Medulla oblongata (tissue), 1 donor: ENCODE data around the gene PTPRJ.
"Not testable (repeated sequence)": the region's sequence is repeated elsewhere in the genome, so short reads cannot be mapped to it uniquely, and the experiment has no call there.

ENCODE experiments used
- DNase-seq: peaks from one replicate; pipeline ENCODE4 v3.0.0-alpha.2; 2015; ENCODE audit errors: extremely low spot score

Gene PTPRJ

GRCh38 chr11:47980088-47980906 lies at the start of gene PTPRJ:
Gene PTPRJ, plus strand, starts transcription at chr11:47980559. Its CDS starts 354 bp downstream, at chr11:47980913.
- peak; percentile 52 for DNase-seq

GRCh38 chr11:47932544-47932943 lies 47.8 kb upstream of the PTPRJ start:
- no peak for DNase-seq

GRCh38 chr11:47933797-47934196 lies 46.6 kb upstream of the PTPRJ start:
- not testable (repeated sequence) for DNase-seq

- no peak for DNase-seq
These were observed 41.4 kb upstream of the PTPRJ start for GRCh38 chr11:47938791-47939560.

- DNase-seq, result no peak
These were observed 39.3 kb upstream of the PTPRJ start for GRCh38 chr11:47940904-47941649.

- peak; percentile 76 for DNase-seq
These were observed 38.3 kb upstream of the PTPRJ start for GRCh38 chr11:47941907-47942558.

GRCh38 chr11:47943721-47944586 lies 36.4 kb upstream of the PTPRJ start:
- no peak for DNase-seq

GRCh38 chr11:47944632-47945031 lies 35.7 kb upstream of the PTPRJ start:
- DNase-seq, result no peak

- DNase-seq, result peak; percentile 22
These were observed 33.4 kb upstream of the PTPRJ start for GRCh38 chr11:47946682-47947559.

- DNase-seq, result no peak
These were observed 32.2 kb upstream of the PTPRJ start for GRCh38 chr11:47948137-47948536.

- not testable (repeated sequence) for DNase-seq
These were observed 31.2 kb upstream of the PTPRJ start for GRCh38 chr11:47949001-47949675.

GRCh38 chr11:47950396-47950795 lies 30.0 kb upstream of the PTPRJ start:
- DNase-seq, result peak; percentile 17

GRCh38 chr11:47951504-47951903 lies 28.9 kb upstream of the PTPRJ start:
- DNase-seq, result not testable (repeated sequence)

GRCh38 chr11:47955061-47955755 lies 25.2 kb upstream of the PTPRJ start:
- no peak for DNase-seq

- no peak for DNase-seq
These were observed 20.3 kb upstream of the PTPRJ start for GRCh38 chr11:47960015-47960414.

- no peak for DNase-seq
These were observed 19.0 kb upstream of the PTPRJ start for GRCh38 chr11:47961383-47961782.

GRCh38 chr11:47964546-47964945 lies 15.8 kb upstream of the PTPRJ start:
- no peak for DNase-seq
